CD4-positive, alpha-beta T cell treated with Interferon alpha-2 for 1 hour (primary cell): ENCODE measurements around the gene KAT6B.

Experiments
- DNase-seq, 2 donors: peaks; one replicate each; pipeline ENCODE4 v3.0.0-alpha.2; 2020 to 2022

Gene KAT6B

DNA sequence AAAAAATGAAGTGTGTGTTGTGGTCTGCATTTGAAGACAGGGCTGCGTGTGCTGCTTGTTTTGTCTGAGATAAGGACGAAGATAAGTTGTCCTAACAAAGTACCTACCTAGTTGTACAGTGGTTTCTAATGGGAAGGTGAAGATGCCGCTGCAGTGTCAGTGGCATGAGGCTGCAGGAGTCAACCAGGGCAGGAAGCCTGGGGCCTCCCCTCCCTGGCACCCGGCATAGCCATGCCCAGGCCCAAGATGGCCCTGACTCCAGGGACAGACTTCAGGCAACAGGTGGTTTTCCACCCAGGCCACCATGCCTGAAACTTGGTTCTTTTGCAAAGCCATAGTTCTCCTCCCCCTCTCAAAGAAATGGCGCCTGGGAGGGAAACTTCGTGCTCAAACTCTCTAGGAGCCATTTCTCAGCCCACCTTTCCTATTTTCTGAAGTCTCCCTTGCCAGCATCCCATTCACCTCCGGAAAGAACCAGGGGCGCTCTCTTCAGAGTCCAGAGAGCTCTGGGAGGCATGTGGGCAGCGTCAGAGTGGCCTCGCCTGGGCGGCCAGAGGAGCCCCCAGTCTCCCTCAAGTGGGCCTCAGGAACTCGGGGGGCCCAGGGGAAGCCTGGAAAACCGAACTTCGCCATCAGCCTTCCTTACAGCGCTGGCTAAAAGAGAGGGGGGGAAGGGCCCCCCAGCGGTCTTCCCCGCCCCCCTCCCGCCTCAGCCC is 2.1 kb upstream of the KAT6B start:
- DNase-seq = peak in 1 of 2 donors; percentile 29

DNA sequence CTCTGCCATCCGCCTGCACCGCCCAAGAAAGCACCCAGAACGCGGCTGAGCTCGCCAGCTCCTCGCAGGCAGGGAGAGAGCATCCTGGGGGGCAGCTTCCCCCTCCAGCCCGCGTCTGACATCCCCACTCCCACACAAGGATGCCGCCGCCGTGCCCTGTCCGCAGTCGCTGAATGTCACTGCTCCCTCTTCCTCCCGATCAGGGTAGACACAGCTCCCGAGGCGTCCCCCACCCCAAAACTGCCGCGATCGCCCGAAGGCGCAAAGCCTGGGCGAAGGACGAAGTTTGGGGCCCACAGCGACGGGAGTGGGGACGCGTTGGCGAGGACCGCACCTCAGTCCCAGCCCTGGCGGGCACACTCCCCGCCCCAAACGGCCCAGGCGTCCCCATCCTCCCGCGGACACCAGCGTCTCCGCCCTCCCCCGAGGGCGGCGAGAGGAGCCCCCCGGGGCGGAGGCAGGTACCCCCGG is 1.5 kb upstream of the KAT6B start:
- peak; percentile 4 to 38 for DNase-seq

DNA sequence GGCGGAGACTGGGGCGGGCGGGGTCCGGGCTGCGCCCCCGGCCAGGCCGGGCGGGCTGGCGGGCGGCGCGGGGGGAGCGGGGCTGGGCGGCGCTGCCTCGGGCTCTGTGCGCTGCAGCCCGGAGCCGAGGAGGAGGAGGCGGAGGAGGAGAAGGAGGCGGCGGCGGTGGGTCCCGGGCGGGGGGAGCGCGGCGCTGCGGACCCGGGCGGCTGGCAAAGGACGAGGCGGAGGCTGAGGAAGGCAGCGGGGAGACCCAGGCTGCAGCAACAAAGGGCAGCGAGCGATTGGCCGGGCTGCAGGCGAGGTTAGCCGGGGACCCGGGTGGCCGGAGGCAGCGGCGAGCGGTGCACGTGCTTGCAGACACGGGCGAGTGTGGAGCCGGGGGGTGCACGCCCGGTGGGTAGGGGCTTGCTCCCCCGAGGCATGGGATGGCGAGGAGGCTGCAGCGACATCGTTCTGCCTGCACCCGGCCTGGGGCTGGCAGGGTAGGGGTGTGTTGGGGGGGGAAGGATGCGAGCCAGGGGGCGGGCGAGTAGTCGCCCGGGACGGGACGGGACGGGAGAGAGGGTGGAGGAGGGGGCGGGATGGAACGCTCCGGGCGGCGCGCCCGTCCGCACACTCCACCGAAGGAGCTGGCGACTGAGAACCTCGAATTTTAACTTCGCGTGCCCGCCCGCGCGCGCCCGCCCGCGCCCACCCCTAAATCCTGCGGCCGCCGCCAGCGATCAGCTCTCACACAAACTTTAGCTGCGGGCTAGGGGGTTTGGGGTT is 844 bp upstream of the KAT6B start:
- DNase-seq = peak; percentile 35 to 66

DNA sequence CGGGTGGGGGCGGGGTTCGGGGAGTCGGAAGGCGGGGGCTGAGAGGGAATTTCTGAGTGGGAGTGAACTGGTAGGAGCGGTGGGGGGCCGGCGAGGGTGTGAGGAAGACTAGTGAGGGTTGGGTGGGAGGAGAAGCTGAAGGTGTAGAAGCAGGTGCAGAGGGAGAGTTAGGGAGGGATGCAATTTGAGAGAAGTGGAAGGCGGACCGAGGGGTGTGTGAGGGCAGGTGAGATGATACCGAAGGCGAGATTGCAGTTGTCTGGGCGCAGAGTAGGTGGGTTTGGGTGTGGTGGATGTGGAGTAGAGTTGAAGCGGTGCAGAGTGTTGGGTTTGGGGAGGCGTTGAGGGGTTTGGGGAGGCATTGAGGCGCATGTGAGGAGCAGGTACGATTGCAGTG is 643 bp downstream of the KAT6B start:
- no peak for DNase-seq

DNA sequence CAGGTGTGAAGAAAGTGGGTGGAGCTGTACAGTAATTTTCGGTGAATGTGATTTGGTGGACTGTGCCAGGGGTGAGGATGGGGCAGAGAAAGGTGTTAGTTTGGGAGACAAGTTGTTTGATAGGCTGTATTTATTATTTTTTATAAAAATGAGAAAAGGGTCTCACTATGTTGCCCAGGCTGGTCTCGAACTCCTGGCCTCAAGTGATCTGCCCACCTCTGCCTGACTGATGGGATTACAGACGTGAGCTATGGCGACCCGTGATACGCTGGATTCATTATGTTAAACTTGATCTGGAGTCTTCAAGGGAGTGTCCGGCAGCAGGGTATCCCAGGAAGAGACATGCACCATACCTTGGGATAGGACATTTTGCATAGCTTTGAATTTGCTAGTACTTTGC is 1.3 kb downstream of the KAT6B start:
- DNase-seq = no peak

DNA sequence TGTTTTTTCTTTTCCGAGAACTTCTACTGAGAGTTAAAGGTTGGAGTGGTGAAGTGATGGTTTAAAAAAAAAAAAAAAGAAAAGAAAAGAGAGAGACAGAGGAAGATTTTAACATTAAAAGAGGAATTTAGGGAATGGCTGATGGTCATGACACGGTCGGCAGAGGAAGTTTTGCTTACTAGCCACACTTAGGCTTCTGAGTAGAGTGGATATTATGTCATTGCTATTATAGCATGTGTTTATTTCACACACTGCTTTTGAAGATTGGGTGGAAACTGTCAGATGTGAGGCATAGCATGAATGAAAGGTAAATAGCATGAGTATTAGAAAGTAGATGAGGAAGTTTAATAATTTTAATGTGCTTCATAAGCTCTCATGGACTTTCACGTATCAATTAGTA is 2.5 kb downstream of the KAT6B start:
- no peak for DNase-seq

DNA sequence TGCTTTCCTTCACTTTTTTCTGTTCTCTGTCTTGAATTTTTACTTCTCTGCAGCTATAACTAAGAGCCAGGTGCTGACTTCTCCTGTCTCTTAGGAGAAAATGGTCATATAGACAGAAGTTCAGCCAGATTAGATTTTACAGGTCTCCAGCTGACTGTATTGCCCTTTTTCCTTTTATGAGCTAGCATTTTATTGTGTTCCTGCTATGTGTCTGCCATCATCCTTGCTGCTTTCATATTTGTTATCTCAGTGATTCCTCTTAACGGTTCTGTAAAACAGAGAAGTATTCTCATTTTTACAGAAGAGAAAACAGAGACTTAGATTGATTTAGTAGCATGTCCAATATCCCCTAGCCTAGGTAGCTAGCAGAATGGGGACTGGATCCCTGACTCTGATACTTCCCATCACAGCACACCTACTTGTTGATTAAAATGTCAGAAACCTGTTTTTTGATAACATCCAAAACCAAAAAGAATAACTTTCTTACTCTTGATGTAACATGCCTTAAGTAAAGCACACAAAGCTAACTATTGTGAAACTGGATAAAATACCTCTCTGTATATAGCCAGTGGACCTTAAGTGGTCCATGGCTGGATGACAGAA is 5.2 kb downstream of the KAT6B start:
- DNase-seq = no peak

DNA sequence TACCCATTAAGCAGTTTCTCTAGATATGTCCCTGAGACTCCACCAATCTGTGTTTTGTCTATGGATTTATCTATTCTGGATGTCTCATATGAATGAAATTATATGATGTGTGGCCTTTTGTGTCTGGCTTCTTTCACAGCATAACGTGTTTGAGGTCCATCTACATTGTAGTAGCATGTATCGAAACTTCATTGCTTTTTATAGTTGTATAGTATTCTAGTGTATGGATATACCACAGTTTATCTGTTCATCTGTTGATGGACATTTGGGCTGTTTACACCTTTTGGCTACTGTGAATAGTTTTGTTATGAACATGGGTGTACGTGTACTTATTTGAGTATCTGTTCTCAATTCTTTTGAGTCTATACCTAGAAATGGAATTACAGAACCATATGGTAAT is 9.6 kb downstream of the KAT6B start:
- DNase-seq = no peak

DNA sequence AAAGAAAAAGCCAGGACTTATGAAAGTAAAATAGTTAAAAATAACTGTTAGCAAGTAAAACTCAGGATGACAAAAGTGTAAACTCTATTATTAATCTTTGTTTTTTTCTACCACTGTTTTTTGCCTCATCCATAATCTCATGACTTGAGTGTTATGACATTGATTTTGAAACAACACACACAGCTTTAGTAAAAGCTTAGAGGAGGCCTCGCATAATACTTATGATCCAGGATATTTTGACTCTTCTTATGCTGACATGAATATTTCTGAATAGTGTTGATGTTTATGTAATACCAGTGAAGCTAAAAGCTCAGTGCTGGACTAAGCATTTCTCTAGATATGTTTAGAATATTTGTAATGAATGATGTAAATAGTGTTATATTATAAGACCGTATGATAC is 10.5 kb downstream of the KAT6B start:
- DNase-seq = no peak

DNA sequence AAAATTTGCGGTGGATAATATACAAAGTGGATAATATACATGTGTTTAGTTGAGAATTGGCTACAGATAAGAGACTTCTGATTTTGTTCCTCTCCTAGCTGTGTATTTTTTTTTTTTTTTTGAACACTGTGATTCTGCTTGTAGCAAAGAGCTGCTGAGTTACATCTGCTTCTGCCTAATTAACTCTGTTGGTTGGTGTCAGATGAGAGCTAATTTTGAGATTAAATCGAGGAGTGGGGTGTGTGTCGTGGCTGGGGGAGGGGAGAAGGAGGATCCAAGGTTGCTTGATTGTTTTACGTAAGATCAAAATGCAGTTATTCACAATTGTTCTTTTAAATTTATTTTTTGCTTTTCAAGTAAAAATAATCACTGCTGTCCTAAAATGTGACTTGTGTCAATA is 11.3 kb downstream of the KAT6B start:
- DNase-seq = no peak

DNA sequence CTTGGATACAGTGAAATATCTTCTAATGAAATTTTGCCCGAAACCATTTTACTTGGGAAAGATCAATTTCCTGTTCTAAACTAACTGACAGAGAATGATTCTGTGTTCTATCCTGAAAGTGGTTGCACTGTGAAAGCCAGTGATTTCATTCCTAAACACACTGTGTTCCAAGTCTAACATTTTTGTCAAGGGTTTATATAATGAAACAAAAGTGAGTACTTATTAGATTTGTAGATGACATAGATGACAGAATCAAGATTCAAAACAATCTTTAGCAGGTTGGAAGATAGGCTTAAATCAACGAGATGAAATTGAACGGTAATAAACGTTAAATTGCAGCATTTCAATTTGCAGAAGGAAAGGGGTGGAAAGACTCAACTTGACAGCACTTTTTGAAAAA is 13.3 kb downstream of the KAT6B start:
- no peak for DNase-seq

DNA sequence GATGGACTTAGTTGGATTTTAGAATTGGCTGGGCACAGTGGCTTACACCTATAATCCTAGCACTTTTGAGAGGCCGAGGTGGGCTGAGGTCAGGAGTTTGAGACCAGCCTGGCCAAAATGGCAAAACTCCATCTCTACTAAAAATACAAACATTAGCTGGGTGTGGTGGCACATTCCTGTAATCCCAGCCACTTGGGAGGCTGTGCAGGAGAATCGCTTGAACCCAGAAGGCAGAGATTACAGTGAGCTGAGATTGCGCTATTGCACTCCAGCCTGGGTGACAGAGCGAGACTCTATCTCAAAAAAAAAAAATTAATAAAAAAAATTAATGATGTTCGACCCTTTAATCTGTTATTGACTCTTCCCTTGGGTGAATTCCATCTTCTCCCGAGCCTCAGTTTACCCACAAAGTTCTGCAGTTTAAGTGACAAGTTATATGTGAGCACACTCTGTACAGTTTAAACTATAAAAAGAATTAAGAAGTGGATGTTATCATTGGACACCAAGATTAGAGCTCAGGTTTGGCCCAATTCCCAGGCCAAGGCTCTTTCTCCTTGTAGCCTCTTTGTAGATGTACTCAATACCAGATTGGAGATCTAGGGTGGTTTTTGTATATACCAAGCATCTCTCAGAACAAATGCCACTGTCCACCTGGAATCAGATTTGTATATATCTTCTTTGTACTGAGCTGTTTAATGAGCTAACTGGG is 15.0 kb downstream of the KAT6B start:
- no peak for DNase-seq

DNA sequence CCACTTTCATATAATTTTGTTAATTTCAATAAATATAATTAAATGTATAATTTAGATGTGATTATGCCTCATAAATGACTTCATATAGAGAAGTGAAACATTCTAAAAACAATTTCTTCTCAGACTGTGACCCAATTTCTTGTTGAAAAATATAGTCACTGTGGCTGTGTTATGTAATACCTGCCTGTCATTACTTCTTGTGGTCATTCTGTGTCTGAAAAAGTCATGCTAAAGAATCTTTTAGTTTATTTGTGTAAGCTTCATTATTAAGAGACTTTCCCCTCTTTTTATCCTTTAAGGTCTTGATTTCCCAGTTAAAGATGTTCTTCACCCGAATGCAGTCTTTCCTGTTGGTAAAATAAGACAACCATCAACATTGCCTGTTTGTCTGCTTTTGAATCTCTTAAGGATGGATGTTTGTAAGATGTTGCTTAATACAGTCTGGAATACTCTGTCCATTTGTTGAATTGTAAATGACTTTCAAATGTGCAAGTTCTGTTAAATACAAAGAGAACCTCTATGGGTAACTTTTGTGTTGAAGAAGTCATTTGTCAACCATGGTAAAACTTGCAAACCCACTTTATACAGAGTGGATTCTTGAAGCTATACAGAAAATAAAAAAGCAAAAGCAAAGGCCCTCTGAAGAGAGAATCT is 16.0 kb downstream of the KAT6B start:
- DNase-seq = no peak

DNA sequence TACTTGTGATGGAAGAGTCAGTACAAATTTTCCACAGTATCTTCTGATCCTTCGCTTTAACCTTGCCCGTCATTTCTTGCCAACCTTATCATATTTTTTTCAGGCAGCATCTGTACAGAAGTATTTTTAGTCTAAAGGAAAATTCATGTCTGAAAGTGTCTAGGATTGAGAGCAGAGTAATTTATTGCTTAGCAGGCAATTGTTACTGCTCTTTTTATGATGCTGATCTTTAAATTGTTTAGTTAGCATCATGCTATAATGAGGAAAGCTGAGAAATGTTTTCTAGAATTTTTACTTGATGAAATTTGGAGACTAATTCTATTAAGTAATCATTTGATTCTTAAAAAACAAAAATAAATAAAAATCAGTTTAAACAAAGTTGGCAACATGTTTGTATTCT is 20.6 kb downstream of the KAT6B start:
- DNase-seq = no peak

DNA sequence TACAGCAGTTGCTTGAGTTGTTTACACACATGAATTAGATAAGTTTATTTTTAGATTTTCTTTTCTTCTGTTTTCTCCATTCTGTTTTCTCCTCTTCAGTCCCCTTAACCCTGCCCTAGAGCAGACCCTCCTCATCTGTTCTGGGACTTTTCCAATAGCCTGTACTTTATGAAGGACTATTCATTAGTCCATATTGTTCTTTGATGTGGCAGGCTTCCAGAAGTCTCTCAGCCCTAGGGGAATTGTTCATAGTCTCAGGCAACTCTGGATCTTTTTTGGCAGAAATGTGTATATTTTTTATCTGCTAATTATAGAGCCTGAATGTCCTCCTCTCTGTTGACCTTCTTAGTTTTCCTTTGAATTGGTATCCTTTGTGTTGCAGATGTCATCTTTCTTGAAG is 25.4 kb downstream of the KAT6B start:
- no peak for DNase-seq

DNA sequence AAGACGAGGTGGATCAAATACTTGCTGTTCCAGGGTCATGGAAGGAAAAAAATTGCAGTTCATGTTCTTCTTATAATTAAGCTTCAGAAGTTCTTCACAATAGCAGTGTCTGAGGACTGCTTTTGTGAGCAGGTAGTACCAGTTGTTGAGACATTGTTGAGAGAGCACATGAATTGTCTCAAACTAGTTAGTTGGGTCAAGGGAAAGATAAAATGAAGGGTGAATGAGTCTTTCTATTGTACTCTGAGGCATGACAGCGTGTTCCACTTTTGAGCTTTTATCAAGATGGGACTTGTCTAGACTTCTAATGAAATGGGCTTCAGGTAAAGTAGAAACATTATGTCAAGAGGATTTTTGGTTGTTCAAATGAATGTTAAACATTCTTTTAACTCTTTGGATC is 26.0 kb downstream of the KAT6B start:
- no peak for DNase-seq

DNA sequence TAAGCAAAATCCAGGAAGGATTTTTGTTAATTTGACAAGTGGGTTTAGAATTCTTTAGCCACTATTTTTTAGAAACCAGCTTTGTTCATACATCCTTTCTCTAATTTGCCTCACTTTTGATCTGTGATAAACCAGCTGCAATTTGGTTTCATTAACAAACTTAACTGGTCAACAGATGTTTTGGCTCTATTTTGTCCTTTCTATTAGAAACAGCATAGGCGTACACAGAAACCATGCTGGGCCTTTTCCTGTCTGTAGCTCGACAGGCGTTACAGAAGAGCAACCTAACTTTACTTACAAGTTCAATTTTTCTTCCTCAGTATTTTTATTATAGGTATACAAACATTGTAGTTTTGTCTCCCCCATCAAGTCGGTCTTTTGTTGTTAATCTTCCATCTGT is 28.2 kb downstream of the KAT6B start:
- no peak for DNase-seq

DNA sequence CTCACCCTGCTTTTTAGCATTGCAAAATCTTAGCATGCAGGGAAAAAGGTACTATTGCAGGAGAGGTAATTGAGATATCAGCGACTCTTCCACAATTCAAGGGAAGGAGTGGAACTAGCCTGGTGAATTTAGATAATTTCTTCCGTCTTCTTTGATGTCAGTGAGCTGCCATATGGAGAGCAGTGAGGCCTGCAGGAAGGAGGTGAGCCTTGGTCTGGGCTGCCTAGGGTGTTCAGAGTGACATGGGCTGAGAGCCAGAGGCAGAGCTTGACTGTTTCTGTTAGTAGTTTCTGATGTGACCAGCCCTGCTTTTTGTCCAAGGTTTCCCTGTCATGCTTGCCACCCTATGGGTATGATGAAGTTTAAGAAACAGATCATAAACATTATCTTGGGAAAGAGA is 28.6 kb downstream of the KAT6B start:
- DNase-seq = no peak

DNA sequence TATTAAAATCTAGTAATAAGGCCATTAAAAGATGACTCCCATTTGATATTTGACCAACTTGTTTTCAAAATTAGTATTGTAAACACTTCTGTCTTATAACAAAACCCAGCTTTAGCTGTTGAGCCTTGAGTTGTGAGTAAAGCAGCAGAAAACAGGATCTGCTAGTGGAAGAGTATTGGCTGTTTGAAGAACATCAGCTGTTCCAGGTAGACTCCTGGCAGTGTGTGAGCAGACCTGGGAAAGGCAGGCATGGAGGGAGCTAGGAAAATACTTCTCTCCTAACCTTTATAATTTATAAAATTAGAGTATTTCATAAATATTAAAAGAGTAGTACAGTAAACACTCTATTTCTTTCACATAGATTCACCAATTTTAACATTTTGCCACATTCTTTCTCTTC is 29.0 kb downstream of the KAT6B start:
- no peak for DNase-seq

DNA sequence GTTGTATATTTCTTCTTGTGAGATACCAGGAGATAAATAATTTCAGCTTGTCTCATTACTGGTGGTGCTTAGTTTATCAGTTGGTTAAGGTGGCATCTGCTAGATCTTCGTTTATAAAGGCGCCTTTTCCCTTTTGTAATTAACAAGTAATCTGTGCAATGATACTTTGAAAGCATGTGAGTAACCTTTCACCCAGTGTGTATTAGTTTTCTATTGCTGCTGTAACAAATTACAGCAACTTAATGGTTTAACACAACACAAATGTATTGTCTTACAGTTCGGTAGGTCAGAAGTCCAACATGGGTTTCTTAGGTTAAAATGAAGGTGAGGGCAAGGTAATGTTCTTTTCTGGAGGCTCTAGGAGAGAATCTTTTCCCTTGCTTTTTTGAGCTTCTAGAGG is 30.5 kb downstream of the KAT6B start:
- no peak for DNase-seq

DNA sequence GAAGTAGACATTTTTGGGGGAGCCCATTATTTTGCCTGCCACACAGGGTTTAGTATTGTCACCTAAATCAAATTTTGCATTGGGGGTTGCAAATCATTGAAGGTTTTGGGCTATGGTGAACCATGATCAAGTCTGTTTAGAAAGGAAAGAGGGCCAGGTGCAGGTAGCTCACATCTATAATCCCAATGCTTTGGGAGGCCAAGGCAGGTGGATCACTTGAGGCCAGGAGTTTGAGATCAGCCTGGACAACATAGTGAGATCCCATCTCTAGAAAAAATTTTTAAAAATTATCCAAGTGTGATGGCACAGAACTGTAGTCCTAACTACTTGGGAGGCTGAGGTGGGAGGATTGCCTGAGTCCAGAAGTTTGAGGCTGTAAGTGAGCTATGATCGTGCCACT is 31.2 kb downstream of the KAT6B start:
- no peak for DNase-seq

DNA sequence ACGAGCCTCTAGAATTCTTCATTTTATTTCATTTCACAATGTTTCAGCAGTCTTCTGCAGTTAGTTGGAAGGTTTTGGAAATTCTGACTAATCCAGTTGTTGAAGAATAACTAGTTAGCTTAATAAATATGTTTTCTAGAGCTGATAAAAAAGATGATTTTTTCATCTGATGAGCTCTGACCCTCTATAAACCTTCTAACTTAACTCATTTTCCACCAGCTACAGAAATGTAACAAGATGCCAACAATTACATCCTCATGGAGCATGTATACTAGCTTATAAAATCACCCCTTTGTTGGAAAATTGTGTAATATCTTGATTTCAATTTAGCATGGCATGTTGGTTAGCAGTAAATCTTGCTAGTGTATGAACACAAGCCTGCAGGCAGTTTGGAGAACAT is 33.1 kb downstream of the KAT6B start:
- no peak for DNase-seq

DNA sequence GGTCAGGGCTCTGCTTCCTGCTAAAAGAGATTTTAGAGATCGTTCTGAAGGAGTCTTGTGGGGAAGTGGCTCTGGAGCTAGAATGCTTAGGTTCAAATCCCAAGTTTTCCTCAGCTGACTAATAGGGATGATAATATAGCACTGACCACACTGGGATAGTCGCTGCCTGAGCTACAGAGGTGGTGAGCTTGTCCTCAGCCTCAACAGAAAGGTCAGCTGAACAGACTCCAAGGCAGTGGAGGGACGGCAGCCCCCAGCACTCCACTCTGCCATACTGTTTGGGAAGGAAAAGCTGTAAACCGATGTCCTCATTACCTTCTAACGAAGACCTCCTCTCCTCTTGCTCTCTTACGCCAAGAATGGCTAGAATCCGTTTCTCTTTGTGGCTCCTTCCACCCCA is 36.2 kb downstream of the KAT6B start:
- DNase-seq = no peak
